GM08714 (cell line): ENCODE measurements around the gene ELK3.

ENCODE experiments used
- H3K4me3 ChIP-seq: fragments of 200-500 bp; sonication (Bioruptor generic); 2 replicates; pipeline ENCODE4 v1.5.1; 2014; ENCODE audit warnings: mild to moderate bottlenecking, low read length, inconsistent platforms
- ZNF274 ChIP-seq: IDR thresholded peaks from 2 replicates; pipeline ENCODE4 v1.6.1; 2012; ENCODE audit warnings: mild to moderate bottlenecking, low read depth, low read length

Gene ELK3

GRCh38 chr12:96230646-96231045 is 36.5 kb downstream of the ELK3 start:
- H3K4me3 ChIP-seq, result no peak overlapping the region
- no peak for TF ChIP-seq ZNF274

GRCh38 chr12:96233168-96233567 is 39.0 kb downstream of the ELK3 start:
- TF ChIP-seq ZNF274, result no peak
- no peak overlapping the region for H3K4me3 ChIP-seq

GRCh38 chr12:96233939-96234461 is 39.8 kb downstream of the ELK3 start:
- no peak overlapping the region for H3K4me3 ChIP-seq
- TF ChIP-seq ZNF274, result no peak

- TF ChIP-seq ZNF274, result no peak
- no peak overlapping the region for H3K4me3 ChIP-seq
These were observed 40.7 kb downstream of the ELK3 start for GRCh38 chr12:96234591-96235483.

- no peak for TF ChIP-seq ZNF274
These were observed 41.3 kb downstream of the ELK3 start for GRCh38 chr12:96235484-96235826.

GRCh38 chr12:96236221-96236822 is 42.1 kb downstream of the ELK3 start:
- no peak overlapping the region for H3K4me3 ChIP-seq
- TF ChIP-seq ZNF274, result no peak

More at GRCh38 chr12:96235484-96235826, 41.3 kb downstream of the ELK3 start:
- H3K4me3 ChIP-seq, result no peak overlapping the region

- no peak overlapping the region for H3K4me3 ChIP-seq
- TF ChIP-seq ZNF274, result no peak
These were observed 42.9 kb downstream of the ELK3 start for GRCh38 chr12:96237035-96237434.

GRCh38 chr12:96237465-96238077 is 43.4 kb downstream of the ELK3 start:
- TF ChIP-seq ZNF274, result no peak
- H3K4me3 ChIP-seq, result no peak overlapping the region

GRCh38 chr12:96238336-96239047 is 44.3 kb downstream of the ELK3 start:
- no peak overlapping the region for H3K4me3 ChIP-seq
- TF ChIP-seq ZNF274, result no peak

- TF ChIP-seq ZNF274, result no peak
- H3K4me3 ChIP-seq, result no peak overlapping the region
These were observed 45.8 kb downstream of the ELK3 start for GRCh38 chr12:96239711-96240635.

GRCh38 chr12:96240656-96241055 is 46.5 kb downstream of the ELK3 start:
- TF ChIP-seq ZNF274, result no peak
- H3K4me3 ChIP-seq, result no peak overlapping the region

GRCh38 chr12:96241431-96241830 is 47.3 kb downstream of the ELK3 start:
- TF ChIP-seq ZNF274, result no peak
- H3K4me3 ChIP-seq, result no peak overlapping the region

- no peak for TF ChIP-seq ZNF274
These were observed 47.7 kb downstream of the ELK3 start for GRCh38 chr12:96241846-96242256.

More at GRCh38 chr12:96241846-96242256, 47.7 kb downstream of the ELK3 start:
- H3K4me3 ChIP-seq, result no peak overlapping the region
